ENCODE results near the gene TPM2.

DNA sequence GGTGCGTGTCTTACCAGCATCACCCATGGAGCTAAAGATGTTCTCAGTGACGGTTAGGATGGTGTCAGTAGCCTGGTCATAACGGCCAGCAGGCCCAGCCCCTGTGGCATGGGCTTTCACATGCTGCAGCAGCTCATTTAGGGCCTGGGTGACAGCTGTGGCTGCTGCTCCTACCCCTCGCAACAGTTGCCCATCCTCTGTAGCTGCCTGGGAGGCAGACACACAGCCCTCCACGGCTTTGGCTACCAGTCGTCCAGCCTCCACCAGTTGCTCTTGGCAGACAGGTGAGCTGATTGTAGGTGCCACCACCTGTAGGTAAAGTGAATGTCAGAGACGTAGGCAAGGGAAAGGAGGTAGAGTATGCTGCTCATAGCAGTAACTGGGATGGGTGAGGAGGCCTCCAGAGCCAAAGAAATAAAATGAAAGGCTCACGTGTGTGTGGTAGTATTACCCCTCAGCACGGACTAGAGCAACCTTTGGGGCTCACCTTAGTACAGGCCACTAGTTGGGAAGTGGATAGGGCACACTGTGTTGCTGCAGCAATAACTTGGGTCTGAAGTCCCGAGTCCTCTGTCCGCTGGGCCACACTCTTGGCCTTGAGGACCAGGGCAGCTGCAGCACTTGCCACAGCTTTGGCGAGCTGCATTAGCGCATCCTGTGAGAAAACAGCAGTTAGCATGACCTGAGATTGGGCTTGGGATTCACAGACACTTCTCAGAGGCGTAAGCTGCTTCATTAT lies 27.6 kb upstream of the TPM2 start:
- TF ChIP-seq HDGF (IDR thresholded peaks at IDR 0.05) (no peak), BACH1 (IDR thresholded peaks at IDR 0.05; ENCODE audit: borderline replicate concordance) (no peak), JUNB (IDR thresholded peaks at IDR 0.05) (no peak), ZNF207 (IDR thresholded peaks at IDR 0.05; ENCODE audit: borderline replicate concordance) (no peak), NFIC (IDR thresholded peaks at IDR 0.05; ENCODE audit: low read depth, low read length) (no peak), KDM1A (IDR thresholded peaks at IDR 0.05; ENCODE audit: borderline replicate concordance) (no peak), HCFC1 (IDR thresholded peaks at IDR 0.05; ENCODE audit: low read length) (no peak), PAX5 (IDR thresholded peaks at IDR 0.05; ENCODE audit: borderline replicate concordance, low read depth, low read length) (no peak), BHLHE40 (IDR thresholded peaks at IDR 0.05; ENCODE audit: borderline replicate concordance in 1 of 2, low read depth in 2 of 2, low read length in 1 of 2) (no peak), YY1 (IDR thresholded peaks at IDR 0.05; ENCODE audit: low read depth, low read length) (no peak), POLR2A (IDR thresholded peaks at IDR 0.05; ENCODE audit: low read depth, low read length) (no peak; the same call in 1 of the 2 replicates), CREB1 (IDR thresholded peaks at IDR 0.05; ENCODE audit: low read depth) (no peak)
- TF ChIP-seq, protein P1, sequence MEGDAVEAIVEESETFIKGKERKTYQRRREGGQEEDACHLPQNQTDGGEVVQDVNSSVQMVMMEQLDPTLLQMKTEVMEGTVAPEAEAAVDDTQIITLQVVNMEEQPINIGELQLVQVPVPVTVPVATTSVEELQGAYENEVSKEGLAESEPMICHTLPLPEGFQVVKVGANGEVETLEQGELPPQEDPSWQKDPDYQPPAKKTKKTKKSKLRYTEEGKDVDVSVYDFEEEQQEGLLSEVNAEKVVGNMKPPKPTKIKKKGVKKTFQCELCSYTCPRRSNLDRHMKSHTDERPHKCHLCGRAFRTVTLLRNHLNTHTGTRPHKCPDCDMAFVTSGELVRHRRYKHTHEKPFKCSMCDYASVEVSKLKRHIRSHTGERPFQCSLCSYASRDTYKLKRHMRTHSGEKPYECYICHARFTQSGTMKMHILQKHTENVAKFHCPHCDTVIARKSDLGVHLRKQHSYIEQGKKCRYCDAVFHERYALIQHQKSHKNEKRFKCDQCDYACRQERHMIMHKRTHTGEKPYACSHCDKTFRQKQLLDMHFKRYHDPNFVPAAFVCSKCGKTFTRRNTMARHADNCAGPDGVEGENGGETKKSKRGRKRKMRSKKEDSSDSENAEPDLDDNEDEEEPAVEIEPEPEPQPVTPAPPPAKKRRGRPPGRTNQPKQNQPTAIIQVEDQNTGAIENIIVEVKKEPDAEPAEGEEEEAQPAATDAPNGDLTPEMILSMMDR (IDR thresholded peaks at IDR 0.05 in 2 of 3, conservative IDR thresholded peaks at IDR 0.05 in 1 of 3; ENCODE audit: control insufficient read depth in 2 of 3, extremely low read depth in 1 of 3, insufficient read depth in 1 of 3, low read depth in 3 of 3, low read length in 3 of 3), result no peak
